Mesendoderm (in vitro differentiated cells): ENCODE data around the gene SUSD3.

Experiments used
- DNase-seq: peaks from one replicate; pipeline ENCODE4 v3.0.0; 2013
- H2AK5ac ChIP-seq: 2 replicates; pipeline ENCODE4 v1.6.1; 2013; ENCODE audit warnings: low read length, inconsistent platforms
- H2BK120ac ChIP-seq: 2 replicates; pipeline ENCODE4 v1.6.1; 2013; ENCODE audit warnings: low read depth, mild to moderate bottlenecking, low read length, moderate library complexity, mixed read lengths
- H2BK15ac ChIP-seq: replicated peaks from 2 replicates; pipeline ENCODE4 v1.6.1; 2013; ENCODE audit warnings: low read depth, mild to moderate bottlenecking, moderate library complexity
- H2BK5ac ChIP-seq: 2 replicates; pipeline ENCODE4 v1.6.1; 2013; ENCODE audit warnings: low read length, inconsistent platforms
- H3K18ac ChIP-seq: 2 replicates; pipeline ENCODE4 v1.6.1; 2013; ENCODE audit warnings: mild to moderate bottlenecking, low read length, mixed read lengths
- H3K23ac ChIP-seq: one replicate; pipeline ENCODE4 v1.6.1; 2013; ENCODE audit warnings: low read length
- H3K27ac ChIP-seq: 2 replicates; pipeline ENCODE4 v1.5.1; 2013; ENCODE audit warnings: low read depth, mild to moderate bottlenecking, inconsistent platforms, low read length, moderate library complexity
- H3K27me3 ChIP-seq: 2 replicates; pipeline ENCODE4 v1.6.1; 2013; ENCODE audit warnings: low read length, control low read depth, mild to moderate bottlenecking, inconsistent platforms; ENCODE audit not compliant: insufficient read depth, poor library complexity
- H3K36me3 ChIP-seq: 2 replicates; pipeline ENCODE4 v1.6.1; 2013; ENCODE audit warnings: low read length, inconsistent platforms; ENCODE audit not compliant: control insufficient read depth, insufficient read depth
- H3K4ac ChIP-seq: one replicate; pipeline ENCODE4 v1.6.1; 2013; ENCODE audit warnings: low read depth, mild to moderate bottlenecking, low read length, moderate library complexity
- H3K4me1 ChIP-seq: 2 replicates; pipeline ENCODE4 v1.6.1; 2013; ENCODE audit warnings: low read depth, low read length, inconsistent platforms; ENCODE audit not compliant: control insufficient read depth
- H3K4me2 ChIP-seq: 2 replicates; pipeline ENCODE4 v1.6.1; 2013; ENCODE audit warnings: low read length
- H3K4me3 ChIP-seq: 2 replicates; pipeline ENCODE4 v1.5.1; 2013; ENCODE audit warnings: mild to moderate bottlenecking, low read length
- H3K56ac ChIP-seq: one replicate; pipeline ENCODE4 v1.6.1; 2013; ENCODE audit warnings: low read length
- H3K79me1 ChIP-seq: 2 replicates; pipeline ENCODE4 v1.6.1; 2013; ENCODE audit warnings: low read length, inconsistent platforms
- H3K79me2 ChIP-seq: 2 replicates; pipeline ENCODE4 v1.6.1; 2013; ENCODE audit warnings: mild to moderate bottlenecking, low read length; ENCODE audit not compliant: control insufficient read depth, insufficient read depth
- H3K9ac ChIP-seq: 2 replicates; pipeline ENCODE4 v1.6.1; 2013; ENCODE audit warnings: low read length, inconsistent platforms
- H4K5ac ChIP-seq: one replicate; pipeline ENCODE4 v1.6.1; 2013; ENCODE audit warnings: low read length
- H4K8ac ChIP-seq: one replicate; pipeline ENCODE4 v1.6.1; 2013; ENCODE audit warnings: low read depth, mild to moderate bottlenecking, control low read depth, low read length, moderate library complexity
- WGBS: extraction: QIAGEN DNeasy Blood & Tissue Kit; methylation state at CpG from one replicate; pipeline ENCODE4 v1.1.7; 2013; ENCODE audit warnings: low lambda C conversion rate, missing lambda C conversion rate; ENCODE audit not compliant: insufficient coverage; ENCODE audit errors: extremely low coverage; 5-methylcytosine and 5-hydroxymethylcytosine counted together

The SUSD3 gene

GRCh38 chr9:93132287-93132927 is 73.9 kb downstream of the SUSD3 start:
- Histone ChIP-seq H3K27me3 (no peaks in the 10 kb centered on the region), H3K23ac (peak overlapping the region; percentile 66), H3K18ac (no peak overlapping the region), H3K56ac (peak overlapping the region; percentile 84), H3K9ac (peak overlapping the region; percentile 77), H2AK5ac (no peak overlapping the region), H2BK120ac (no peak overlapping the region), H3K79me1 (no peaks in the 10 kb centered on the region), H3K4me3 (no peak overlapping the region), H3K79me2 (no peaks in the 10 kb centered on the region), H3K4me1 (no peaks in the 10 kb centered on the region), H4K5ac (no peak overlapping the region), H3K36me3 (no peaks in the 10 kb centered on the region), H4K8ac (no peak overlapping the region), H3K4me2 (no peak overlapping the region), H2BK15ac (no peak overlapping the region), H3K4ac (no peak overlapping the region), H2BK5ac (no peak overlapping the region), H3K27ac (no peak overlapping the region)
- no peak for DNase-seq
- WGBS = no CpG with 5 or more reads among the region's 12 CpGs

GRCh38 chr9:93132946-93133680 is 74.6 kb downstream of the SUSD3 start:
- no peaks in the 10 kb centered on the region for H3K36me3 ChIP-seq
- H3K18ac ChIP-seq = no peak overlapping the region
- no peaks in the 10 kb centered on the region for H3K79me2 ChIP-seq
- peak overlapping the region; percentile 84 for H3K56ac ChIP-seq
- H4K8ac ChIP-seq = no peak overlapping the region
- no peak overlapping the region for H2BK5ac ChIP-seq
- H2AK5ac ChIP-seq = peak overlapping the region; percentile 30
- no peaks in the 10 kb centered on the region for H3K27me3 ChIP-seq
- DNase-seq = peak; percentile 72
- H3K4me1 ChIP-seq = no peaks in the 10 kb centered on the region
- peak overlapping the region; percentile 59 for H3K4me2 ChIP-seq
- H3K9ac ChIP-seq = peak overlapping the region; percentile 77
- H3K4ac ChIP-seq = no peak overlapping the region
- peak overlapping the region; percentile 66 for H3K23ac ChIP-seq
- H3K27ac ChIP-seq = no peak overlapping the region
- H4K5ac ChIP-seq = no peak overlapping the region
- H2BK120ac ChIP-seq = no peak overlapping the region
- no peak overlapping the region for H2BK15ac ChIP-seq
- H3K79me1 ChIP-seq = no peaks in the 10 kb centered on the region
- no CpG with 5 or more reads among the region's 21 CpGs for WGBS
- peak overlapping the region; percentile 44 for H3K4me3 ChIP-seq

GRCh38 chr9:93133681-93134014 is 75.1 kb downstream of the SUSD3 start:
- Histone ChIP-seq H2AK5ac (no peak overlapping the region), H3K4ac (no peak overlapping the region), H3K18ac (peak overlapping the region; percentile 34), H3K9ac (peak overlapping the region; percentile 77), H3K27me3 (no peaks in the 10 kb centered on the region), H3K79me2 (no peaks in the 10 kb centered on the region), H3K23ac (no peak overlapping the region), H3K4me2 (peak overlapping the region; percentile 59), H3K27ac (peak overlapping the region; percentile 37), H3K56ac (peak overlapping the region; percentile 84), H2BK5ac (no peak overlapping the region), H3K36me3 (no peaks in the 10 kb centered on the region), H4K8ac (no peak overlapping the region), H3K79me1 (no peaks in the 10 kb centered on the region), H3K4me3 (peak overlapping the region; percentile 44), H2BK120ac (no peak overlapping the region), H4K5ac (no peak overlapping the region), H2BK15ac (no peak overlapping the region), H3K4me1 (no peaks in the 10 kb centered on the region)
- WGBS = no CpG with 5 or more reads among the region's 34 CpGs
- DNase-seq = peak; percentile 74

- Histone ChIP-seq H3K4me2 (peak within 1 kb of the TSS; percentile 90), H4K5ac (no peak within 1 kb of the TSS), H3K79me1 (no peaks in the 10 kb centered on the region), H3K4me1 (no peaks in the 10 kb centered on the region), H3K36me3 (no peaks in the 10 kb centered on the region), H3K79me2 (no peaks in the 10 kb centered on the region), H3K9ac (peak within 1 kb of the TSS; percentile 86), H3K27me3 (no peaks in the 10 kb centered on the region), H3K4ac (no peak within 1 kb of the TSS), H2AK5ac (peak within 1 kb of the TSS; percentile 30), H2BK120ac (no peak within 1 kb of the TSS), H3K4me3 (peak within 1 kb of the TSS; percentile 44), H2BK5ac (no peak within 1 kb of the TSS), H2BK15ac (no peak within 1 kb of the TSS), H3K27ac (peak within 1 kb of the TSS; percentile 37), H3K56ac (peak within 1 kb of the TSS; percentile 93), H3K18ac (peak within 1 kb of the TSS; percentile 46), H4K8ac (no peak within 1 kb of the TSS), H3K23ac (peak within 1 kb of the TSS; percentile 66)
- peak; percentile 74 for DNase-seq
- WGBS = no CpG with 5 or more reads among the region's 78 CpGs
Observed at GRCh38 chr9:93134015-93134739, 75.7 kb downstream of the SUSD3 start, which contains the start of gene NINJ1. Gene NINJ1, minus strand, starts transcription at chr9:93134251. Its CDS starts 34 bp downstream, at chr9:93134217.
